K562 (cell line): Measurements from ENCODE around the gene COL25A1. TPM values are rescaled to one million over a fixed set of nuclear protein-coding genes. Genes with fewer than 3 reads are reported as not detected.
A peak's percentile ranks its signal among the peaks of the same experiment; 100 is the strongest.

ENCODE experiments used
- ATAC-seq: fragments of 200-7000 bp; cut with Tn5 transposase; 3 replicates; pipeline ENCODE4 v1.9.1; 2020; ENCODE audit warnings: moderate library complexity
- BruUV-seq: library from RNA; stranded (reverse); fragments of 400-500 nt; replicated peaks from 2 replicates; lab custom pipeline; 2021; lab: Mats Ljungman, UMichigan
- CTCF ChIA-PET: fragments of 300-600 bp; formaldehyde crosslinking; extraction: SDS; loops from one replicate; lab custom pipeline; 2021; ENCODE audit warnings: low intra/inter-chr PET ratio; lab: Yijun Ruan, JAX
- POLR2A ChIA-PET: fragments of 300-600, 350-650 bp; sonication (Branson Sonifier 250); formaldehyde crosslinking; extraction: SDS; loops from one replicate; lab custom pipeline; 2021; ENCODE audit warnings: antibody characterized with exemption, inconsistent platforms; lab: Yijun Ruan, JAX
- DNase-seq, 4 experiments: peaks; one replicate each; pipeline versions ENCODE4 v3.0.0 to v3.0.0-alpha.2; 2011 to 2018; ENCODE audit warnings: low spot score in 3 of 4, mixed read lengths in 3 of 4; ENCODE audit errors: extremely low read depth in 1 of 4
- FAIRE-seq: peaks from 2 replicates; lab custom pipeline; 2011; peaks lifted over from hg19 to GRCh38; lab: Jason Lieb, UNC
- H2AFZ ChIP-seq: 2 replicates; pipeline ENCODE4 v1.6.0; 2011; ENCODE audit warnings: low read depth, low read length, control low read depth, inconsistent platforms
- H3K27ac ChIP-seq: fragments of 200-600 bp; 3 replicates; pipeline ENCODE4 v1.8.0; 2011; ENCODE audit warnings: low read depth, mild to moderate bottlenecking, control low read depth, inconsistent platforms, low read length, moderate library complexity, mixed read lengths; ENCODE audit errors: extremely low read depth
- H3K27me3 ChIP-seq, 2 experiments: fragments of 300-600 bp in 1 of 2; 2 replicates in 1 of 2; 3 replicates in 1 of 2; pipeline versions ENCODE4 v1.6.0 to v1.8.0; 2011; ENCODE audit warnings: inconsistent platforms in 2 of 2, low read length in 2 of 2, mild to moderate bottlenecking in 1 of 2, mixed read lengths in 1 of 2, moderate library complexity in 1 of 2; ENCODE audit not compliant: control insufficient read depth in 2 of 2, insufficient read depth in 2 of 2
- H3K36me3 ChIP-seq: fragments of 300-600 bp; 3 replicates; pipeline ENCODE4 v1.8.0; 2011; ENCODE audit warnings: mild to moderate bottlenecking, low read length, inconsistent platforms; ENCODE audit not compliant: control insufficient read depth, insufficient read depth
- H3K4me1 ChIP-seq, 2 experiments: fragments of 200-600 bp in 1 of 2; replicated peaks in 1 of 2; 2 replicates in 1 of 2; 3 replicates in 1 of 2; pipeline versions ENCODE4 v1.5.1 to v1.8.0; 2011; ENCODE audit warnings: inconsistent platforms in 2 of 2, low read length in 2 of 2, mild to moderate bottlenecking in 1 of 2, mixed read lengths in 1 of 2, moderate library complexity in 1 of 2; ENCODE audit not compliant: control insufficient read depth in 2 of 2, insufficient read depth in 2 of 2
- H3K4me2 ChIP-seq: 2 replicates; pipeline ENCODE4 v1.6.1; 2011; ENCODE audit warnings: low read length, control low read depth, inconsistent platforms, mixed read lengths; ENCODE audit not compliant: insufficient read depth
- H3K4me3 ChIP-seq: fragments of 200-600 bp; sonication (generic), shearing (Covaris generic); 2 replicates; pipeline ENCODE4 v1.5.1; 2016; ENCODE audit warnings: control low read depth, inconsistent platforms
- H3K79me2 ChIP-seq: fragments of 200-600 bp; 3 replicates; pipeline ENCODE4 v1.8.0; 2011; ENCODE audit warnings: low read length, inconsistent platforms; ENCODE audit not compliant: control insufficient read depth, insufficient read depth
- H3K9ac ChIP-seq, 2 experiments: 2 replicates each; pipeline versions ENCODE4 v1.6.0 to v1.6.1; 2011; ENCODE audit warnings: low read depth in 2 of 2, low read length in 2 of 2, control low read depth in 1 of 2, inconsistent platforms in 1 of 2, mild to moderate bottlenecking in 1 of 2, mixed read lengths in 1 of 2; ENCODE audit not compliant: insufficient read depth in 1 of 2
- H3K9me1 ChIP-seq: one replicate; pipeline ENCODE4 v1.6.0; 2011; ENCODE audit warnings: inconsistent platforms, mild to moderate bottlenecking, low read length, moderate library complexity; ENCODE audit not compliant: control insufficient read depth, insufficient read depth
- H3K9me3 ChIP-seq: replicated peaks from 2 replicates; pipeline ENCODE4 v1.5.1; 2011; ENCODE audit warnings: low read depth, low read length, inconsistent platforms; ENCODE audit not compliant: control insufficient read depth, insufficient read depth
- H4K20me1 ChIP-seq: replicated peaks from 2 replicates; pipeline ENCODE4 v1.6.1; 2011; ENCODE audit warnings: low read length, inconsistent platforms, mixed read lengths; ENCODE audit not compliant: control insufficient read depth, insufficient read depth
- BACH1 ChIP-seq: fragments of 200-800 bp; sonication (Bioruptor generic); IDR thresholded peaks from 2 replicates; pipeline ENCODE4 v1.6.1; 2016; ENCODE audit warnings: missing genetic modification characterization, missing compliant biosample characterization
- CC2D1A ChIP-seq: fragments of 450-650 bp; IDR thresholded peaks from 2 replicates; pipeline ENCODE4 v1.6.1; 2017; ENCODE audit warnings: mild to moderate bottlenecking
- CHAMP1 ChIP-seq: fragments of 450-650 bp; IDR thresholded peaks from 2 replicates; pipeline ENCODE4 v1.6.1; 2016; ENCODE audit warnings: mild to moderate bottlenecking
- CTCF ChIP-seq, 3 experiments: IDR thresholded peaks in 2 of 3; conservative IDR thresholded peaks in 1 of 3; 2 replicates each; pipeline ENCODE4 v1.5.1; 2011 to 2012; ENCODE audit warnings: low read length in 3 of 3, mild to moderate bottlenecking in 3 of 3, control low read depth in 2 of 3, improper control_type of control experiment in 1 of 3, inconsistent platforms in 1 of 3, low read depth in 1 of 3, mixed read lengths in 1 of 3, moderate library complexity in 1 of 3; ENCODE audit not compliant: insufficient read depth in 2 of 3
- EP400 ChIP-seq: fragments of 450-650 bp; IDR thresholded peaks from 2 replicates; pipeline ENCODE4 v1.6.1; 2017; ENCODE audit warnings: antibody characterized with exemption, mild to moderate bottlenecking, moderate library complexity
- FOSL1 ChIP-seq: fragments of 200-800 bp; sonication (Bioruptor generic); conservative IDR thresholded peaks from 2 replicates; pipeline ENCODE4 v1.6.1; 2016; ENCODE audit warnings: missing genetic modification characterization, missing compliant biosample characterization
- LARP7 ChIP-seq: fragments of 450-650 bp; IDR thresholded peaks from 2 replicates; pipeline ENCODE4 v1.6.1; 2016
- MEIS2 ChIP-seq: fragments of 450-650 bp; IDR thresholded peaks from 2 replicates; pipeline ENCODE4 v1.6.1; 2014; ENCODE audit warnings: mild to moderate bottlenecking; ENCODE audit not compliant: partially characterized antibody
- MYC ChIP-seq, 2 experiments: fragments of 250-450 bp in 1 of 2; sonication (Bioruptor Pico) in 1 of 2; IDR thresholded peaks; 2 replicates each; pipeline versions ENCODE4 v1.5.1 to v1.6.1; 2012 to 2021; ENCODE audit warnings: low read depth in 2 of 2, borderline replicate concordance in 1 of 2, improper control_type of control experiment in 1 of 2, low read length in 1 of 2, mild to moderate bottlenecking in 1 of 2, moderate library complexity in 1 of 2
- SMC3 ChIP-seq: conservative IDR thresholded peaks from 2 replicates; pipeline ENCODE4 v1.6.1; 2011; ENCODE audit warnings: low read depth, low read length, improper control_type of control experiment; ENCODE audit not compliant: insufficient read depth
- SPI1 ChIP-seq: IDR thresholded peaks from 2 replicates; pipeline ENCODE4 v1.6.1; 2011; ENCODE audit warnings: low read depth, low read length, control low read depth, borderline replicate concordance
- SRSF3 ChIP-seq: fragments of 200-400 bp; formaldehyde crosslinking; IDR thresholded peaks from 2 replicates; pipeline ENCODE4 v1.6.1; 2016; ENCODE audit warnings: mild to moderate bottlenecking, low read length, moderate library complexity; ENCODE audit not compliant: insufficient read depth
- TAF15 ChIP-seq: fragments of 200-400 bp; formaldehyde crosslinking; IDR thresholded peaks from 2 replicates; pipeline ENCODE4 v1.6.1; 2017; ENCODE audit warnings: mild to moderate bottlenecking, low read depth, low read length, moderate library complexity
- YY1 ChIP-seq, 3 experiments: IDR thresholded peaks; 2 replicates each; pipeline ENCODE4 v1.6.1; 2011; ENCODE audit warnings: low read length in 2 of 3, mild to moderate bottlenecking in 2 of 3, moderate library complexity in 2 of 3, borderline replicate concordance in 1 of 3, control low read depth in 1 of 3, low read depth in 1 of 3; ENCODE audit not compliant: insufficient read depth in 3 of 3, insufficient replicate concordance in 2 of 3, control insufficient read depth in 1 of 3, insufficient read length in 1 of 3; ENCODE audit errors: extremely low read depth in 1 of 3
- ZFPM2 ChIP-seq: fragments of 250-450 bp; sonication (Bioruptor Pico); IDR thresholded peaks from 2 replicates; pipeline ENCODE4 v1.5.1; 2022; ENCODE audit warnings: mild to moderate bottlenecking
- ZNF431 ChIP-seq: sonication (generic); formaldehyde crosslinking; IDR thresholded peaks from 2 replicates; pipeline ENCODE4 v1.8.0; 2022; ENCODE audit warnings: mild to moderate bottlenecking, missing genetic modification reagents
- WGBS: fragments of 100-300 bp; shearing (Covaris generic); methylation state at CpG from one replicate; pipeline ENCODE4 v1.1.6; 2016; ENCODE audit warnings: low coverage, mixed read lengths; ENCODE audit not compliant: insufficient coverage; ENCODE audit errors: missing lambda C conversion rate; 5-methylcytosine and 5-hydroxymethylcytosine counted together
- in situ Hi-C: fragments of 300-500 bp; cut with MboI; formaldehyde crosslinking; loops from 4 replicates; pipeline ENCODE4 v1.15.0; 2018; ENCODE audit warnings: inconsistent platforms, mixed read lengths
- intact Hi-C: fragments of 100-400 bp; cut with micrococcal nuclease; formaldehyde crosslinking; loops from 2 replicates; pipeline ENCODE4 v1.14.2; 2022
- polyA plus RNA-seq, 8 experiments: library from polyadenylated mRNA; depleted of rRNA in 4 of 8; stranded (reverse) in 5 of 8; unstranded in 3 of 8; fragments of >200 nt; fragmentation: Nextera tagmentation in 2 of 8; fragmentation: Illumina TruSeq in 1 of 8; extraction: Ambion mirVana in 2 of 8; extraction: Trizol in 1 of 8; gene quantifications; 2 replicates each; pipeline versions ENCODE4 v1.2.1 to v1.2.3, GENCODE V29; 2011 to 2014; ENCODE audit warnings: inconsistent platforms in 1 of 8, missing spikeins in 1 of 8
- total RNA-seq, 7 experiments: library from RNA; depleted of rRNA in 6 of 7; stranded (reverse); fragments of >200 nt in 6 of 7; fragmentation: Illumina TruSeq in 2 of 7; extraction: Trizol in 2 of 7; gene quantifications; 2 replicates each; pipeline versions ENCODE4 v1.2.1 to v1.2.3, GENCODE V29; 2011 to 2021; ENCODE audit warnings: low replicate concordance in 1 of 7

The COL25A1 gene
- total and polyA plus RNA-seq, 9 of the 15 experiments (the other 6 are each of a cell fraction or from before 2014, with no cell fraction given) = 0.03 to 0.62 (median 0.27) TPM

- ChIA-PET CTCF (interaction anchor here (1.5 kb wide), 1 partner anchor 459 kb away, joined by 6 read pairs; no protein-coding TSS in a partner anchor), POLR2A (interaction anchor here (1.6 kb wide), 1 partner anchor 12 kb away, joined by 6 read pairs; no protein-coding TSS in a partner anchor)
- peak; percentile 89 for FAIRE-seq
- Histone ChIP-seq H2AFZ (peak overlapping the region; percentile 28; the same call in 1 of the 2 replicates), H3K4me2 (no peak overlapping the region), H3K27ac (no peak overlapping the region), H3K4me1 (peaks cover 0 to 6% of the 10 kb centered on the region in 2 experiments; a peak in 3 of 5 replicates), H3K4me3 (no peak overlapping the region), H3K9ac (no peak overlapping the region), H4K20me1 (no peaks in the 10 kb centered on the region), H3K79me2 (no peaks in the 10 kb centered on the region), H3K9me1 (no peaks in the 10 kb centered on the region), H3K27me3 (no peaks in the 10 kb centered on the region), H3K9me3 (no peaks in the 10 kb centered on the region), H3K36me3 (no peaks in the 10 kb centered on the region)
- BruUV-seq = no TSS peak
- WGBS = 13% methylated on average over 1 of the region's 1 CpG
- intact Hi-C loops = loop anchor here (1.0 to 10.0 kb wide), 6 partner anchors 122 to 609 kb away; no protein-coding TSS in a partner anchor
- peak; percentile 90 for ATAC-seq
- in situ Hi-C loops = no loop called here
- DNase-seq = peak; percentile 42 to 71 (median 50)
- TF ChIP-seq CC2D1A (peak; percentile 53), SMC3 (peak; percentile 71), FOSL1 (tag) (0 out of 2 replicates have a peak, but pooled peaks have one; percentile 21), LARP7 (no peak), CHAMP1 (0 out of 2 replicates have a peak, but pooled peaks have one; percentile 34), ZNF431 (CRISPR knock-in tag) (no peak), TAF15 (no peak), CTCF (IDR thresholded peaks at IDR 0.05 in 2 of 3, conservative IDR thresholded peaks at IDR 0.05 in 1 of 3; ENCODE audit: insufficient read depth in 2 of 3, low read depth in 1 of 3, low read length in 3 of 3) (peak; percentile 74 to 89 (median 78)), SRSF3 (no peak), SPI1 (peak; percentile 89), MYC (IDR thresholded peaks at IDR 0.05; ENCODE audit: low read depth, low read length) (no peak), MYC (CRISPR knock-in tag; IDR thresholded peaks at IDR 0.05; ENCODE audit: borderline replicate concordance, low read depth) (no peak), YY1 (IDR thresholded peaks at IDR 0.05; ENCODE audit: borderline replicate concordance in 1 of 3, control insufficient read depth in 1 of 3, extremely low read depth in 1 of 3, insufficient read depth in 3 of 3, insufficient read length in 1 of 3, insufficient replicate concordance in 2 of 3, low read depth in 1 of 3, low read length in 2 of 3) (peak in 2 of 3 experiments; percentile 19 to 57), EP400 (0 out of 2 replicates have a peak, but pooled peaks have one; percentile 11), BACH1 (tag) (no peak), MEIS2 (no peak), ZFPM2 (CRISPR knock-in tag) (no peak)
Measured at GRCh38 chr4:109294006-109294405, 8.5 kb downstream of the COL25A1 start.
